Neuron (in vitro differentiated cells): ENCODE results near the gene CPPED1.
"Not testable (repeated sequence)": the region's sequence is repeated elsewhere in the genome, so short reads cannot be mapped to it uniquely, and the experiment has no call there.

Experiments used
- H2AFZ ChIP-seq: one replicate; pipeline ENCODE4 v1.6.1; 2013; ENCODE audit warnings: low read depth, mild to moderate bottlenecking, inconsistent platforms, low read length, moderate library complexity
- H3K27me3 ChIP-seq: one replicate; pipeline ENCODE4 v1.6.1; 2013; ENCODE audit warnings: low read length; ENCODE audit not compliant: insufficient read depth
- H3K36me3 ChIP-seq: one replicate; pipeline ENCODE4 v1.6.1; 2013; ENCODE audit warnings: low read length; ENCODE audit not compliant: insufficient read depth
- H3K4me1 ChIP-seq: one replicate; pipeline ENCODE4 v1.6.1; 2013; ENCODE audit warnings: low read length; ENCODE audit not compliant: insufficient read depth
- H3K4me3 ChIP-seq: 2 replicates; pipeline ENCODE4 v1.5.1; 2013; ENCODE audit warnings: mild to moderate bottlenecking, low read length, moderate library complexity
- H3K9me3 ChIP-seq: one replicate; pipeline ENCODE4 v1.6.1; 2013; ENCODE audit warnings: low read length

The CPPED1 gene

DNA sequence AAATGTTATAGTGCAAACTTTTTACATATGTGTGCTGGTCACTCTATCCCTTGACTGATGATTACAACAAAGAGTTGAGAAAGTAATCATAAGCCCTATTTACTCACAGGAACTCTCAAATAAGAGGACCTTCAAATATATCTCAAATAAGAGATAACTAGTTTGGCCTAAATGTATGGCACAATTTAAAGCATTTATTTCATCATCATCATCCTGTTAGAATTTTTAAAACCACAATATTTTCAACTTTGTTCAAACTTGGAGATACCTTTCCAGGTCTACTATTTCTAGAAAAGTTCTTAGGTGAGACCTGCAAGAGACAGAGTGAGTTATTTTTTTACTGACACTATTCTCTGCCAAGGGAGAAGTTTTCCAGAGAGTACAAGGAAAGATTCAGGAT is 5.5 kb downstream of the CPPED1 start:
- Histone ChIP-seq H3K4me3 (no peak overlapping the region), H3K9me3 (no peaks in the 10 kb centered on the region), H3K4me1 (no peaks in the 10 kb centered on the region), H2AFZ (no peak overlapping the region), H3K27me3 (no peaks in the 10 kb centered on the region), H3K36me3 (no peaks in the 10 kb centered on the region)

DNA sequence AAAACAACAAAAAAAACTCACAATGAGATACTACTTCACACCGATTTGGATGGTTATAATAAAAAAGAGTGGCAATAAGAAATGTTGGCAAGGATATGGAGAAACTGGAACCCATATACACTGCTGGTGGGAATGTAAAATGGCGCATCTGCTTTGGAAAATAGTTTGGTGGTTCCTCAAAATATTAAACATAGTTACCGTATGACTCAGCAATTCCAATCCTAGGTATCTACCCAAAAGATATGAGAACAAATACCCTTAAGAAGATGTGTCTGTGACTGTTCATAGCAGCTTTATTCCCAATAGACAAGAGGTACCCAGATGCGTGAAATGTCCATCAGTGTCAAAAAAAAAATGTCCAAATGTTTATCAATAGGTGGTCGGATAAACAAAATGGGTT is 7.2 kb downstream of the CPPED1 start:
- Histone ChIP-seq H3K27me3 (no peaks in the 10 kb centered on the region), H3K4me1 (no peaks in the 10 kb centered on the region), H3K36me3 (no peaks in the 10 kb centered on the region), H3K9me3 (no peaks in the 10 kb centered on the region), H2AFZ (no peak overlapping the region), H3K4me3 (no peak overlapping the region)

DNA sequence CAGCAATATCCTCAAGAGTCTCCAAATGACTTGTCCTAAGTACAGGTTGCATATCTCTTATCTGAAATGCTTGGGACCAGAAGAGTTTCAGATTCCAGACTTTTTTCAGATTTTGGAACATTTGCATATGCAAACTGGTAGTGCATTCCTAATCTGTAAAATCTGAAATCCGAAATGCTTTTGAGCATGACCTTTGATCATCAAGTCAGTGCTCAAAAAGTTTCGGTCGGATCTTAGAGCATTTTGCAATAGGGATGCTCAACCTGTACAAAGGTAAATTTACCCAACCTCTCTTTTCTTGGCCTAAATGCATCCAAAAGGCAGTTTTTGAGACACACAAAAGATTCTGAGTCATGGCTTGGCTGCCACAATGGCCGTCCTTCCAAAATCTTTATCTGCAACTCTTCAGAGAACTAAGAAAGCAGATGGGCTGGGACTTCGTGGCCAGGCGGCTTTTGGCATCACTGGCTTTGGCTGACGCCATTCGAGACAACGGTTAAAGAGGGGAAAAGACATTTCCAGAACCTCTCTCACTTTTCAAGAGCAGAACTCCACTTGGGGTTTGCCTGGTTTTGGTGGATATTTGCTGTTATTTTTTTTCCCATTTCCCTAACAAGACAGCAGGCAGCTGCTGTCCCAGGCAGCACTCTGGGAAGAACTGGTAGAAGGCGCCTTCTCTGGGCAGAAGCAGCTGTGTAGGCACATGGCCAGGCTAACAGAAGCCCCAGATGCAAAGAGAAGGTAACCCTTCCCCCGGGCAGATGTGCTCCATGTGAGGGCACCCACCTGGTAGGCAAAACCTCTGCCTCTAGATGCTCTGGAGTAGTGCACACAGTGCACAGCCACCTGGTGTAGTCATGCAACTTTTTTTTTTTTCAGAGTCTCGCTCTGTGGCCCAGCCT is 8.9 kb downstream of the CPPED1 start:
- no peak overlapping the region for H3K4me3 ChIP-seq
- no peaks in the 10 kb centered on the region for H3K9me3 ChIP-seq
- no peaks in the 10 kb centered on the region for H3K36me3 ChIP-seq
- no peaks in the 10 kb centered on the region for H3K4me1 ChIP-seq
- H2AFZ ChIP-seq: no peak overlapping the region
- no peaks in the 10 kb centered on the region for H3K27me3 ChIP-seq

DNA sequence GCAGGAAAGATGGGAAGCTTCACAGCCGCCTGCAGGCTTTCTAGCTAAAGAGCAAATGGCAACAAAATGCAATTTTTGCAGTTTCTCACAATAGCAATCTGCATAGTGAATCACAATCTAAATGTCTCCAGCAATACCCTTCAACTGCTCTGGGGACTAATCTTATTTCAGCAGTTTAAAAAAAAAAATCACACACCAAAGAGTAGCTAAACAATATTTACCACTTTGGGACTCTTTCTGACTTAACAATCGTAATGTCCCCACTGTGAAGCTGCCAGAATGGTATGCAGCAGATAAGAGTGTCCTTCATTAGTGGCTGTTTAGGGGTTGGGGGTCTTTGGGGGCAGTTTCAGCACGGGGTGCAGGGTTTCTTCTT is 9.8 kb downstream of the CPPED1 start:
- no peaks in the 10 kb centered on the region for H3K9me3 ChIP-seq

DNA sequence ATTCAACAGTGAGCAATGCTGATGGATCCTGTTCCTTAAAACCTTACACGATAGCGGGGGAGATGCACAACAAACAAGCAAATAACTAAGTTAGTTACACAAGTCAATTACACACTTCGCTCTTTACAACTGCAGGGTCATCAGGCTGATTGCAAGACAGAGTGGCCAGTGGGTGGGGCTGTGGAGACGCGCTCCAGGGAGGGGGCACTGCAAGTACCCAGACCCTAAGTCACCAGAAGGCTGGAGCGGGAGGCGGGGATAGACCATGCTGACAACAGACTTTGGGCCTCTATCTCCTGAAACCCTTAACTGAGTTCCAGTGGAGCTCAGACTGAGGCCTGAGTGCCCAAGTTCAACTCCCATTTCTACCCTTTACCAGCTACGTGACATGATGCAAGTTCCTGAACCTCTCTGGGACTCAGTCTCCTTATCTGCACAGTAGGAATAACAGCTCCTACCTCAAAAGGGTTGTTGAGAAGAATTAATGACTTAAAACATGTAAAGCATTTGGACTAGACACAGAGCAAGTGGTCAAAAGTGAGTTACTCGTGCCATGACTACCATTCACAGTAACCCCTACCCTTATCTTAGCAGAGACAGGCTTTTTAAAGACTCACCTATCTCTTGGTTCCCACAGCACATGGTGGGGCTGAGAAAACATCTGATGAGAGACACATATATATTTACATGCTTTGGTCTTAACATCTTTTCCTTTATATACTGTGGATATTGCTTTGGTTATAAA is 10.4 kb downstream of the CPPED1 start:
- H3K27me3 ChIP-seq: no peaks in the 10 kb centered on the region
- H3K36me3 ChIP-seq: no peaks in the 10 kb centered on the region
- no peak overlapping the region for H3K4me3 ChIP-seq
- no peaks in the 10 kb centered on the region for H3K4me1 ChIP-seq
- no peaks in the 10 kb centered on the region for H3K9me3 ChIP-seq
- H2AFZ ChIP-seq: no peak overlapping the region

More for the DNA sequence above, 9.8 kb downstream of the CPPED1 start:
- Histone ChIP-seq H3K27me3 (no peaks in the 10 kb centered on the region), H3K4me3 (no peak overlapping the region), H3K4me1 (no peaks in the 10 kb centered on the region), H2AFZ (no peak overlapping the region), H3K36me3 (no peaks in the 10 kb centered on the region)

DNA sequence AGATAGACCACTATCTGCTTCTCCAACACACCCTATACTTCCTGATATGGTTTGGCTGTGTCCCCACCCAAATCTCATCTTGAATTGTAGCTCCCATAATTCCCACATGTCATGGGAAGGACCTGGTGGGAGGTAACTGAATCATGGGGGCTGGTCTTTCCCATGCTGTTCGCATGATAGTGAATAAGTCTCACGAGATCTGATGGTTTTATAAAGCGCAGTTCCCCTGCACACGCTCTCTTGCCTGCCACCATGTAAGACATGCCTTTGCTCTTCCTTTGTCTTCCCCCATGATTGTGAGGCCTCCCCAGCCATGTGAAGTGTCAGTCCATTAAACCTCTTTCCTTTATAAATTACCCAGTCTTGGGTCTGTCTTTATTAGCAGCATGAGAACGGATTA is 11.2 kb downstream of the CPPED1 start:
- H3K27me3 ChIP-seq: not testable (repeated sequence)

DNA sequence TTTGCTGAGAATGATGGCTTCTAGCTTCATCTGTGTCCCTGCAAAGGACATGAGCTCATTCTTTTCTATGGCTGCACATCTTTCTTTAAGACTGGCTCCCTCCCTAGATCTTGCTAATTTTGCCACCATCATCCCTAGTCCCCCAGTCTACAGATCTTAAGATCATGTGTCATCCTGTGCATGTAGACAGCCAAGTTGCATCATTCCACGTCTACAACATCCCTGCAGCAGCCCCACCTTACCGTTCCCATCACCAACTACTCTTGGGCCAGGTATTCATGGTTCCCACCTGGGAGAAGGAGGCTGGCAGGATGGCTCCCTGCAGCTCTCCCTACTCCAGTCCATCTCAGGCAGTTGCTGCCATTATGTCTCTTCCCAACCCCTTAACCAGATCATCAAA is 12.3 kb downstream of the CPPED1 start:
- Histone ChIP-seq H3K4me1 (no peaks in the 10 kb centered on the region), H3K4me3 (no peak overlapping the region), H3K36me3 (no peaks in the 10 kb centered on the region), H3K9me3 (peaks cover 4% of the 10 kb centered on the region), H2AFZ (no peak overlapping the region), H3K27me3 (no peaks in the 10 kb centered on the region)

More for the DNA sequence above, 11.2 kb downstream of the CPPED1 start:
- H3K4me3 ChIP-seq, H3K9me3 ChIP-seq, H3K4me1 ChIP-seq, H2AFZ ChIP-seq, H3K36me3 ChIP-seq: not testable (repeated sequence)

DNA sequence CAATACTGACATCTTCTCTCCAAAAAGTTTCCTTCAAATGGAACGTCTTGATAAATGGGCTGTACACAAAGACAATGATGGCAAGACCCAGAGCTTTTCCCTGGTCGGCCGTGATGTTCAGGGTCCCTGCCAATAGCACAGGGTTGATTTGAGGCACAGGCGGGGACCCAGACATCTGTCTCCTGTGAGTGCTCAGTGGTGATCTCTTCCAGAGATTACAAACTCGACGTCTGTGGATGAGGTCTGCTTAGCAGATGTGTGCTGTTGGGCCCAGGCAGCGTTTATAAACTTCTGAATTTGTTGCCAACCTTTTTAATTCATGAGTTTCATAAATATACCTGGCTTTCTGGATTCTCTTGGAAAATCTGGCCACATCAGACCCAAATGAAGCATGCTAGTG is 14.9 kb downstream of the CPPED1 start:
- Histone ChIP-seq H3K36me3 (no peaks in the 10 kb centered on the region), H3K9me3 (peaks cover 4% of the 10 kb centered on the region), H3K27me3 (no peaks in the 10 kb centered on the region), H3K4me3 (no peak overlapping the region), H2AFZ (no peak overlapping the region), H3K4me1 (no peaks in the 10 kb centered on the region)

DNA sequence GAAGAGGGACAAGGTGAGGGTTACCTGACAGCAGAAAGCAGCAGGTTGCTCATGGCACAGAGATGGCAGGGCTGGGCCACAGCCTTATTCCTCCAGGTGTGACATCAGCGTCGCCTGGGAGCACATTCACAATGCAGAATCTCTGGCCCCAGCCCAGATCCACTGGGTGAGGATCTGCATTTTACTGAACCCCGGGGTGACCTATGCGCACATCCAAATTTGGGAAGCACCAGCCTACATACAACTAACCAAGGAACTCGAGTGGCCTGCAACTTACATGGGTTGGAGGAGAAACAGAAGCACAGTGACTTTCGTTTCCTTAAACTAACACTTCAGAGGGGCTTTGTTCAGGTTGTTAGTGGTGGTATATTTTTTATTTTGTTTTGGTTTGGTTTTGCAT is 17.6 kb downstream of the CPPED1 start:
- peaks cover 4% of the 10 kb centered on the region for H3K9me3 ChIP-seq
- no peak overlapping the region for H3K4me3 ChIP-seq
- no peak overlapping the region for H2AFZ ChIP-seq
- no peaks in the 10 kb centered on the region for H3K4me1 ChIP-seq
- H3K27me3 ChIP-seq: no peaks in the 10 kb centered on the region
- no peaks in the 10 kb centered on the region for H3K36me3 ChIP-seq

DNA sequence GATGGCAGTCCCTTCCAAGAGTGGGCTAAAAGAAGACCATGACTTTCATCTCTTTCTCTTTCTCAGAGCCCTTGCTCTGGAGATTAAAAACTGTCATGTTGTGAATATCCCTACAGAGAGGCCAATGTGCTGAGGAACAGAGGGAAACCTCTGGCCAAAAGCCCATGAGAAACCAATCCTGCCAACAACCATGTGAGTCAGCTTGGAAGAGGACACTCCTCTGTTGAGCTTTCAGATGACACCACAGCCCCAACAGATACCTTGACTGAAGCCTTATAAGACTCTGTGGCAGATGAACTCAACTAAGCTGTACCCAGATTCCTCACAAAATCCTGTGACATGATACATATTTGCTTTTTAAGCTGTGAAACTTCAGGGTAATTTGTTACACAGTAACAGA is 19.6 kb downstream of the CPPED1 start:
- Histone ChIP-seq H3K4me3 (no peak overlapping the region), H3K9me3 (peaks cover 4% of the 10 kb centered on the region), H3K4me1 (no peaks in the 10 kb centered on the region), H3K27me3 (no peaks in the 10 kb centered on the region), H3K36me3 (no peaks in the 10 kb centered on the region), H2AFZ (no peak overlapping the region)

DNA sequence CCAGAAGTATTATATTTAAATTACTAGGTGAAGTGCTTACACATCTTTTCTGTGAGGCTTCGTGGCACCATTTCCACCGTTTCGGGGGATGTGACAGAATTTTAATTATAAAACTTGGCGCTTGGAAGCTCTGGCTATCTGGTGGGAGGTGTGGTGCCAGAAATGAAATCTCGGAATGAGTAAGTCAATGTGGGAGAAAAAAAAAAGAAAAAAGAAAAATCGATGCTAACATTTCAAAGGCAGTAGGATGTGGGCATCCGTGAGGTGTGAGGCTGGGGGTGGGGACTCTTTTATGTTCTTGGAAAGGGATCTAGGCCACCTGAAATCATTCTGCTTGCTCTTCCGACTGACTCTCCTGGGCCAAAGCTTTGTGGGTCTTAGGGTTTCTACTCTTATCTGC is 21.9 kb downstream of the CPPED1 start:
- no peaks in the 10 kb centered on the region for H3K36me3 ChIP-seq
- no peaks in the 10 kb centered on the region for H3K9me3 ChIP-seq
- H2AFZ ChIP-seq: no peak overlapping the region
- no peak overlapping the region for H3K4me3 ChIP-seq
- no peaks in the 10 kb centered on the region for H3K4me1 ChIP-seq
- no peaks in the 10 kb centered on the region for H3K27me3 ChIP-seq

DNA sequence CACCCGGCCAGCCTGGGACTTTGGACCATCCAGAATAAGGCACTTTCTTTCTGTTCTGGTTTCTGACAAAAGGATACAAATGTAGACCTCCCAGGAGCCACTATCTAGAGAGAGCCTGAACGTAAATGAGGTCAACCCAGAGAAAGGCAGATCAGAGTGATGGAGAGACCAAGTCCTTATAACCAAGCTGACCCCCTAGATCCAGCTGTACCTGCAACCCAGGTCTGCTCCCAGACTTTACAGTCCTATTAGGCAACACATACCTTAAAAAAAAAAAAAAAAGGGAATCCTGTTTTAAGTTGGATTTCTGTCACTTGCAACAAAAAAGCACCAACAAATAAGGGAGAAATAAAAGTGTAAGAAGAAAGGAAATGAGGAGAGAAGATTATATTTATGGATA is 23.2 kb downstream of the CPPED1 start:
- no peaks in the 10 kb centered on the region for H3K36me3 ChIP-seq
- no peaks in the 10 kb centered on the region for H3K9me3 ChIP-seq
- no peaks in the 10 kb centered on the region for H3K4me1 ChIP-seq
- H3K4me3 ChIP-seq: no peak overlapping the region
- no peak overlapping the region for H2AFZ ChIP-seq
- no peaks in the 10 kb centered on the region for H3K27me3 ChIP-seq

DNA sequence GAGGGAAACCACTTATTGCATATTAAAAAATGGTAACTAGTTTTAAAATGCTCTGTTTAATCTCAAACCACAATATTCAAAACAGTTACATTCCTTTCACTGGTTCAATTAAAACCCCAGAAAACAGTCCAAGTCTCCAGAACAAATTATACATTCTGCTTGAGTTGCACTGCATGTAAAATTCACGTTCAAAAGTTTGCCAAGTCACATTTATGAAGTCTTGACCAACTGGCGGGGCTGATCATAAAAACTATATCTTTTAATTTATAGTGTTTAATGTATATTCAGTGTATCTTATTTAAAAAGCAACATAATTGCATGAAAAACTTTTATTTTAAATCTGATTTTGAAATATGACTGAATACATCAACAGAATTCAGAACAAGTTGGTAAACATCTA is 25.0 kb downstream of the CPPED1 start:
- no peaks in the 10 kb centered on the region for H3K27me3 ChIP-seq
- H3K4me3 ChIP-seq: no peak overlapping the region
- H2AFZ ChIP-seq: no peak overlapping the region
- no peaks in the 10 kb centered on the region for H3K9me3 ChIP-seq
- no peaks in the 10 kb centered on the region for H3K36me3 ChIP-seq
- no peaks in the 10 kb centered on the region for H3K4me1 ChIP-seq
